HL-60 (cell line): ENCODE results near the gene C2CD4C.

Experiments used
- DNase-seq, 2 experiments: peaks; one replicate each; pipeline ENCODE4 v3.0.0-alpha.2; 2010 to 2020; ENCODE audit warnings: low read depth in 1 of 2, low spot score in 1 of 2
- H3K27ac ChIP-seq: fragments of 250-450 bp; sonication (Bioruptor Pico); replicated peaks from 2 replicates; pipeline ENCODE4 v1.5.1; 2020; ENCODE audit warnings: mild to moderate bottlenecking, moderate library complexity
- H3K27me3 ChIP-seq: fragments of 250-450 bp; sonication (Bioruptor Pico); 2 replicates; pipeline ENCODE4 v1.5.1; 2021; ENCODE audit warnings: mild to moderate bottlenecking, moderate library complexity; ENCODE audit not compliant: insufficient read depth, poor library complexity, severe bottlenecking
- H3K4me3 ChIP-seq: replicated peaks from 2 replicates; pipeline ENCODE4 v1.5.1; 2011; ENCODE audit warnings: mild to moderate bottlenecking, control low read depth, low read length; ENCODE audit not compliant: insufficient read depth
- GABPA ChIP-seq: IDR thresholded peaks from 2 replicates; pipeline ENCODE4 v1.6.1; 2012; ENCODE audit warnings: low read depth
- POLR2AphosphoS5 ChIP-seq: IDR thresholded peaks from 2 replicates; pipeline ENCODE4 v1.6.1; 2012; ENCODE audit warnings: low read depth
- REST ChIP-seq: IDR thresholded peaks from 2 replicates; pipeline ENCODE4 v1.6.1; 2012; ENCODE audit warnings: low read depth; ENCODE audit not compliant: insufficient replicate concordance
- SPI1 ChIP-seq: IDR thresholded peaks from 2 replicates; pipeline ENCODE4 v1.6.1; 2012; ENCODE audit warnings: low read depth, mild to moderate bottlenecking, borderline replicate concordance
- TF ChIP-seq, protein P1 (sequence below): IDR thresholded peaks from one replicate; pipeline ENCODE4 v1.5.1; 2011; ENCODE audit warnings: low read length, control low read depth, inconsistent platforms; ENCODE audit not compliant: insufficient read depth

C2CD4C gene

DNA sequence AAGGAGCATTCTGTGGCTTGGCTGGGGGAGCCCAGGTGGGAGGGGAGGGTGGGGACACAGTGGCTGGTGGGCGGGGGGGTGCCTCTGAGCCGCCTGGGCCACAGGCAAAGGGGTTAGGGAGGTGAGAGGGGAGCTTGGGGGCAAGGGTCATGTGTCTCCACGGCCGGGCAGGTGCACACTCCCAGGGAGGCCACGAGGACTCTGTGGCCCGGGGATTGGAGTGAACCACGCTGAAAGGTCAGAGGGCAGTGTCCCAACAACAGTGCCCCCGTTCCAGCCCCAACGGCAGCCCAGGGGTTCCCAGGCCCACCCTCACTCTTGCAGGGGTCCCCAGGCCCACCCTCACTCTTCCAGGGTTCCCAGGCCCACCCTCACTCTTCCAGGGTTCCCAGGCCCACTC is 9.6 kb downstream of the C2CD4C start:
- no peak overlapping the region for H3K4me3 ChIP-seq
- DNase-seq = no peak
- no peak overlapping the region for H3K27ac ChIP-seq
- TF ChIP-seq SPI1 = no peak
- no peaks in the 10 kb centered on the region for H3K27me3 ChIP-seq

- no peak for DNase-seq
- Histone ChIP-seq H3K4me3 (no peak overlapping the region), H3K27me3 (no peaks in the 10 kb centered on the region), H3K27ac (no peak overlapping the region)
- TF ChIP-seq POLR2AphosphoS5 (no peak), GABPA (no peak), REST (no peak), SPI1 (no peak)
- TF ChIP-seq, protein P1, sequence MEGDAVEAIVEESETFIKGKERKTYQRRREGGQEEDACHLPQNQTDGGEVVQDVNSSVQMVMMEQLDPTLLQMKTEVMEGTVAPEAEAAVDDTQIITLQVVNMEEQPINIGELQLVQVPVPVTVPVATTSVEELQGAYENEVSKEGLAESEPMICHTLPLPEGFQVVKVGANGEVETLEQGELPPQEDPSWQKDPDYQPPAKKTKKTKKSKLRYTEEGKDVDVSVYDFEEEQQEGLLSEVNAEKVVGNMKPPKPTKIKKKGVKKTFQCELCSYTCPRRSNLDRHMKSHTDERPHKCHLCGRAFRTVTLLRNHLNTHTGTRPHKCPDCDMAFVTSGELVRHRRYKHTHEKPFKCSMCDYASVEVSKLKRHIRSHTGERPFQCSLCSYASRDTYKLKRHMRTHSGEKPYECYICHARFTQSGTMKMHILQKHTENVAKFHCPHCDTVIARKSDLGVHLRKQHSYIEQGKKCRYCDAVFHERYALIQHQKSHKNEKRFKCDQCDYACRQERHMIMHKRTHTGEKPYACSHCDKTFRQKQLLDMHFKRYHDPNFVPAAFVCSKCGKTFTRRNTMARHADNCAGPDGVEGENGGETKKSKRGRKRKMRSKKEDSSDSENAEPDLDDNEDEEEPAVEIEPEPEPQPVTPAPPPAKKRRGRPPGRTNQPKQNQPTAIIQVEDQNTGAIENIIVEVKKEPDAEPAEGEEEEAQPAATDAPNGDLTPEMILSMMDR = no peak
These were observed 10.2 kb downstream of the C2CD4C start for GRCh38 chr19:398719-399118.

GRCh38 chr19:397941-398706 is 10.8 kb downstream of the C2CD4C start:
- no peak for DNase-seq
- Histone ChIP-seq H3K27me3 (no peaks in the 10 kb centered on the region), H3K27ac (no peak overlapping the region), H3K4me3 (no peak overlapping the region)
- TF ChIP-seq GABPA (no peak), REST (no peak), SPI1 (no peak), POLR2AphosphoS5 (no peak)
- TF ChIP-seq, protein P1 = no peak

DNA sequence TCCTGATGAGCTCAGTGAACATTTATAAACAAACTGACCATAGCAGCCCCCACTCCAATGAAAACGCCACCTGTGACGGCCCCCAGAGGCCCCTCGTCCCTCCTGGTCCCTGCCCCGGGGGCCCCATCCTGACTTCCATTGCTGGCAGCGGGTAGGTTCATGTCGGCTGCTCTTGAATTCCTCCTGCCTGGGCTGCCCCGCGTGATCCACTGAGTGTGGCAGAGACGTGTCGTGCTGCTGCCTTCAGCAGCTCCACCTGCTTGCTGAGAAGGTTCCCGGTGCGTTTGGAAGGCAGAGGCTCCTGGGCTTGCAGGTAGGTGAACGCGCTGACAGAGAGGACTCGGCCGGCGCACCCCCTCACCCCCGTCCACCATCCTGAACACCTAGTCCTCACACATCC is 11.6 kb downstream of the C2CD4C start:
- no peak for DNase-seq
- Histone ChIP-seq H3K4me3 (no peak overlapping the region), H3K27me3 (no peaks in the 10 kb centered on the region), H3K27ac (no peak overlapping the region)
- TF ChIP-seq, protein P1 = no peak
- no peak for TF ChIP-seq REST
